ENCODE data around the gene NKAIN2.

The NKAIN2 gene

GRCh38 chr6:123810214-123810613 lies 6.5 kb downstream of the NKAIN2 start:
- DNase-seq: no peak

- DNase-seq: no peak
These were observed 7.3 kb downstream of the NKAIN2 start for GRCh38 chr6:123810948-123811347.

DNA sequence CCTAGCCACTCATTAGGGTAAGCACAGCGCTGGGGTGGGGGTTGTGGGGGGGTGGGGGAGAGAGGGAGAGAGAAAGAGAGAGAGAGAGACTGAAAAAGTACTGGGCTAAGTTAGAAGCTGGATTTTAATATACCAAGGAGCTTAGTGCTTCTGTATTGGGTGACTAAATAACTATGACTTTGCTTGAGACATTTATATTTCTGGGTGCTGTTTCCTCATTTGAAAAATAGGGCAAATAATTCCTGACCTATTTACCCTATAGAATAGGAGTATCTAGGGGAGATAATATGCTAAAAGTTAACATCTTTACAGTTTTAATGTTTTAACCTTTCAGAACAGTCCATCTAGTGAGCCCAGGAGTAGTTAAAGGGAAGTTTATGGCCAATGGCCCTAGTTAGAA lies 7.7 kb downstream of the NKAIN2 start:
- no peak for DNase-seq

- DNase-seq: no peak
These were observed 9.0 kb downstream of the NKAIN2 start for GRCh38 chr6:123812621-123813020.

DNA sequence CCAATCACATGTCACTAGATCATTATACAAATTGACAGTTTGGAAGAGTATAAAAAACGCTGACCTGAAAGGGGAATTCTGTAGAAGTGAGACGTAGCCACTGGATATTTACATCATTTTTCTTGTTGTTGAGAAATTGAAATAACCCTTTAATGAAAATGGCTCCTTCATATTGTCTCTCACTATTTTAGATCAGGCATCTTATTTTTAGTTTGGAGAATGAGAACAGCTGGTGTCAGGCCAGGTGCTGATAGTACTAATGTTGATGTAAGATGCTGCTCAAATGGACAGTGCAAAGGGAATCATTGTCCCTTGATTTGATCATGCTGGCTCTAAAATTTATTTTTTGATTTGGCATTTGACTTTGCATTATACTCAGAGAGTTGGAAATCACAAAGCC lies 17.4 kb downstream of the NKAIN2 start:
- no peak for DNase-seq

- DNase-seq: no peak
These were observed 25.8 kb downstream of the NKAIN2 start for GRCh38 chr6:123829302-123829953.

DNA sequence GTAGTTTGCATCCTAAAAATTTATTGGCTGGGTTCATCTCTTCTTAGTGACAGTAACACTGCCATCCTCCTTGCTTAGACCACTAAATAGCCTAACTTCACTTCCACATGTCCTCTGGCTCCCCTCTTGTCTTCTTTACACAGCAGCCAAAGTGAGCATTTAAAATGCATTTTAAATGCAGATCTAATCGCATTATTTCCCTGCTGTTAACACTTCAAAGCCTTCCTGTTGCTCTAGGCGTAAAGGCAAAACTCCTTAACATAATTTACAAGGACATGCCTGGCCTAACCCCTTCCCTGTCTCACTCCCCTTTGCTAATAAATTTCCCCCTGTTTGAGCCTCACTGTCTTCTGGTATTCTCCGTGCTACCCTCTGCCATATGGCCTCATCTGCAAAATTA lies 26.5 kb downstream of the NKAIN2 start:
- DNase-seq: no peak

DNA sequence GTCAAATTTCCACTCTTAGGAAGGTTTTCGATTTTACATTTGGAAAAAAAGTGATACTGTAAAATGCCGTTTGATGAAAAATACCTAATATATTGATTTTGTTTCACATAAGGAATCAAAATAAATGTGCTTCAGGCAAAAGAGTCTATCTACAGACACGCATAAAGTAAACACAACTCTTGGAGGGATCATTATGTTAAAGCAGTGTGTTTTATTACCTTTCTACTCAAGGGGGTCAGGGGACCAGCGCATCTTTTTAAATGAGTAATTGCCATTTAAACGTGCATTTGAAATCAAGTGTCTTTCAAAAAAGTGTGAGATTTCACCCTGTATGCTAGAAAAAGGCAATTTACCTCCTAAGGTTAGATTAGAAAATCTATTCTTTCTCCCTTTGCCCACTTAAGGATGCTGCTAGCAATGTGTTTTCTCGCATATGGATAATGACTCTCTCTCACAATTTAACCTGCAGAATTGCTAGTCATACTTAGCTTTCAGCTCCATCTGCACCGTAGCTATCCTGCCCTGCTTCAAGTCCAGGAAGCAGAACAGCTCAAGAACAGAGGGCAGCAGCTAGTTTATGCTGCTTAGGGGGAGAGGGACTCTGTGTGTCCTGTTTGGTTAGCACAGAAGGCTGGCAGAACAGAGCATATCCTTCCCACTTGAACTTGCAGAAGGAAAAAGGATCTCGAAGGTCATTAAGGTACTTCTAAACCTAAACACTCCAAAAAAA lies 35.0 kb downstream of the NKAIN2 start:
- no peak for DNase-seq

DNA sequence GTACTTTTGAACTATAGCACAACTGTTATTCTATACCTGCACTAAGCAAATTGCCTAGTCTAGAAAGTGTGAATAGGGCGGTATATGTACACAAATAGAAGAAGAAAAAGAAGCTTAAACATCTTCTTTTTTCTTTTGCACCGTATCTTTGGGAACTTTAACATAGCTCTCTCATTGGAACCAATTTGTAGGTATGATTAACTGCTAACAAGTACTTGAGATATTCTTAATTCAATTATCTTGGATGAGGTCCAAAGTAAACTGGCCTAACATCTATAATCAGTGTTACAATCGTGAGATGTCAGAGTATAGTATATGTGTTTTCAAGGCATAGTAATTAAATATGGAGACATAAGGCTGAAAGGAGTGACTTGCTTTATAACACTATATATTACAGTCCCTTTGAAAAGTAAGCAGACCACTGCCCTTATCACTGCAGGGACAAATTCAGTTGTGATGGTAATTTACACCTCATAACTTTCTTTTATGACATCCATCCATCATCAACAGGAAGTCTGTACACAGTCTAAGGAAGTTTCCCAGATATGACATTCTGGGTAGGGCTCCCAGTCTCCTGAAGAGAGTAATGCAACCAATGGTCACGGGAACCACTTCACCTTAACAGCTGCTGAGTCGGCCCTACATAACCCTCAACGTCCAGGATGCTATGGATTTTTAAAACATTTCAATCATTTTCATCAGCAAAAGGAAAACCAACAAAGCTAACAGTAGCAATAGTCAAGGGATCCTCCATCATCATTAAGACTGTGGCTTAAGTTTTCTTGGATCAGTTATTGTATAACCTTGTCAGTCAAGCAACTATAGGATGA lies 37.6 kb downstream of the NKAIN2 start:
- no peak for DNase-seq

GRCh38 chr6:123844011-123844410 lies 40.3 kb downstream of the NKAIN2 start:
- no peak for DNase-seq

DNA sequence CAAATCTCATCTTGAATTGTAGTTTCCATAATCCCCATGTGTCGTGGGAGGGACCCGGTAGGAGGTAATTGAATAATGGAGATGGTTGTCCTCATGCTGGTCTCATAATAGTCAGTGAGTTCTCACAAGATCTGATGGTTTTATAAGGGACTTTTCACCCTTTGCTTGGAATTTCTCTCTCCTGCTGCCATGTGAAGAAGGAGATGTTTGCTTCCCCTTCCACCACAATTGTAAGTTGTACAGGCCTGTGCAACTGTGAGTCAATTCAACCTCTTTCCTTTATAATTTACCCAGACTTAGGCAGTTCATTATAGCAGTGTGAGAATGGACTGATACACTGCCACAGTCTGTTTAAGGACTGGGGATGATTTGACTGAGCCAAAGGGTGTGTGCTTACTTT lies 44.7 kb downstream of the NKAIN2 start:
- no peak for DNase-seq

- no peak for DNase-seq
These were observed 45.7 kb downstream of the NKAIN2 start for GRCh38 chr6:123849406-123849805.

DNA sequence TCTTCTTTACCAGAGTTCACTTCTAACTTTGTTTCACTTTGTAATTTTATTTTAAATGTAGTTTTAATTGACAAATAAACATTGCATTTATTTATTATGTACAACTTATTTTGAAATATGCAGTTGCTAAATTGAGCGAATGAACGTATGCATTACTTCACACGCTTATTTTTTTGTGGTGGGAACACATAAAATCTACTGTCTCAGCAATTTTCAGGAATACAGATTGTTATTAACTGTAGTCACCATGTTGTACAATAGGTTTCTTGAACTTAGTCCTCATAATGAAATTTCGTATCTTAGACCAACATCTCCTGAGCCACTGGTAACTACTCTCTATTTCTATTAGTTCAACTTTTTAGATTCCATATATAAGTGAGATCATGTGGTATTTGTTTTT lies 46.9 kb downstream of the NKAIN2 start:
- DNase-seq: no peak

DNA sequence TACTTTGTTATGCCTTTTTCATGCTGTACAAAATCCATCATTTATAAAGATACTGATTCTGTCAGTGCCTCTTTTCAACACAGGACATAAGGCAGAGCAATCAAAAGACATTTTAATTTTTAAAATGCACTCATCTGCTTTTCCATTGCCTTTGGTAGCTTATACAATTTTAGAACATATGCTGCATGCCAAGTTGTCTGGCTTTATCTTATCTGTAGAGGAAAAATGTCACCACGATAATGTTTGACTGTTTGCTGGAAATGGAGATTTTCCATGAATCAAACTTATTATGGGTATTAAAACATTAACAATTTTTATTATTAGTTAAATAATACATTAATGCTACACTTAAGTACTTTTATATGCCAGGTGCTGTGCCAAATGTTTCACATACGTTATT lies 50.5 kb downstream of the NKAIN2 start:
- DNase-seq: no peak

DNA sequence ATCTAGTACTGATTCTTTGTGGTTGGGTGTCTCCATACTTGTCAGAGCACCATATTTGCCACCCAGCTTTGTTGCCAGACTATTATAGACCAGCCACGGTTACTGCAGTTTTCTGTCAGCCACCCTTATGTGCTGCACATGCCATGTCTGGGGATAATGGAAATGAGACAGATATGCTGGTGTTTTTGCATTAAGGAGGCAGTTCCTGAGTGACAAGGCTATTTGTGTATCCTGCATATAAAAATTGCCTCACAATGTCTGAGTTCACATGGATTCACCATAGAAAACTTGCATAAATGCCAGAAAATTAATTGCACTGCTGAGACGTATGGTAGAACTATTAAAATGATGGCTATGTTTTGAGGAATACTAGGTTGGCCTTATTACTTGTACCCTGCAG lies 51.8 kb downstream of the NKAIN2 start:
- DNase-seq: no peak

- DNase-seq: no peak
These were observed 55.6 kb downstream of the NKAIN2 start for GRCh38 chr6:123859291-123859690.

DNA sequence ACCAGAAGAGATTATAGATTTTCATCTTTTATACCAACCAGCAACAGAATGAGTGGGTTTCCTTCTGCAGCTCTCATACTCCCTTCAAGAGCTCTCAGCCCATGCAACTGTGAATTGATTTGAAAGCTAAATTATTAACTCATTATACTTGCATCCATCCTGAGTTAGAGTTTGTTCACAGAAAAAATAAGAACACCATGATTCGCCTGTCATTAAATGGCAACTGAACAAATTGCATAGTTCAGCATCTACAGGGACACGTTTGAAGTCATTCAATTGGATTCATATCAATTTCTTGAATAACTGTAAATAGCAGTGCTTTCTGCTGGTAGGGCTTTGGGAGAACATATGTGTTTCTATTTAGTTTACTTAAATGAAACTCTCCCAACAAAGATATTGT lies 65.7 kb downstream of the NKAIN2 start:
- no peak for DNase-seq

GRCh38 chr6:123873974-123874373 lies 70.3 kb downstream of the NKAIN2 start:
- no peak for DNase-seq

DNA sequence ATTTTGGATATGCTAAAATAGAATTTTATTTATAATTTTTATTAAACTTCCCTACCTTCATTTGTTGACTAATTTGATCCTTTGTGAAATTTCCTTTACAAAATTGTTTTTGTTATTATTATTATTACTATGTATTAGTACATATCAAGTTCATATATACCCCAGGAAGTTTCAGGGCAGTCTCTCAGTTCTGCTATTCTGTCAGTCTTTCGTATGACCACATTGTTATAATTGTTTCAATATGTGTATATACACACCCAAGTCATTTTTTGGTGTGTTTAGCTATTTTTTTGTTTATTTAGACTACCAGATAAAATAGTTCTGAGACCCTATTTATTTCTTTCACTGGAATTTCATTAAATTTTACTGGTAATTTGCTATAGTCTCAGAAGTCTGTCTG lies 72.1 kb downstream of the NKAIN2 start:
- no peak for DNase-seq

GRCh38 chr6:123879749-123880148 lies 76.1 kb downstream of the NKAIN2 start:
- DNase-seq: no peak

GRCh38 chr6:123888771-123889513 lies 85.3 kb downstream of the NKAIN2 start:
- DNase-seq: no peak

- DNase-seq: no peak
These were observed 91.7 kb downstream of the NKAIN2 start for GRCh38 chr6:123895346-123895745.

GRCh38 chr6:123895806-123896205 lies 92.1 kb downstream of the NKAIN2 start:
- DNase-seq: no peak

Measured in stimulated activated CD4-positive, alpha-beta T cell treated with anti-CD3 and anti-CD28 coated beads, Interleukin-12 subunit alpha, Interleukin-12 subunit beta, amount 100 ng/mL, for 4 hours (primary cell).